Skin epidermis (tissue), 12 donors: ENCODE measurements around the gene LRRC10.
"Not testable (repeated sequence)": the region's sequence is repeated elsewhere in the genome, so short reads cannot be mapped to it uniquely, and the experiment has no call there.

Source experiments
- H3K27ac ChIP-seq, 21 experiments: fragments of 200-600 bp; sonication (generic) in 11 of 21; one replicate each; pipeline ENCODE4 v1.5.0; 2020; ENCODE audit warnings: mild to moderate bottlenecking in 3 of 21, inconsistent platforms in 2 of 21, moderate library complexity in 2 of 21
- H3K4me3 ChIP-seq, 7 experiments: fragments of 200-600 bp; sonication (generic) in 2 of 7; one replicate each; pipeline ENCODE4 v1.5.0; 2020; ENCODE audit warnings: inconsistent platforms in 2 of 7, mild to moderate bottlenecking in 2 of 7, moderate library complexity in 1 of 7

Gene LRRC10

GRCh38 chr12:69620921-69621320 lies 10.2 kb upstream of the LRRC10 start:
- H3K4me3 ChIP-seq = no peak overlapping the region
- no peak overlapping the region for H3K27ac ChIP-seq

- no peak overlapping the region for H3K4me3 ChIP-seq
- H3K27ac ChIP-seq = no peak overlapping the region
These were observed 9.4 kb upstream of the LRRC10 start for GRCh38 chr12:69620077-69620476.

GRCh38 chr12:69619050-69619449 lies 8.3 kb upstream of the LRRC10 start:
- Histone ChIP-seq H3K4me3 (no peak overlapping the region), H3K27ac (no peak overlapping the region)

GRCh38 chr12:69616025-69616424 lies 5.3 kb upstream of the LRRC10 start:
- Histone ChIP-seq H3K4me3 (no peak overlapping the region), H3K27ac (no peak overlapping the region)

- Histone ChIP-seq H3K27ac (no peak overlapping the region), H3K4me3 (no peak overlapping the region)
These were observed 2.6 kb upstream of the LRRC10 start for GRCh38 chr12:69613351-69613750.

- H3K27ac ChIP-seq = no peak overlapping the region
- no peak overlapping the region for H3K4me3 ChIP-seq
These were observed 581 bp downstream of the LRRC10 start for GRCh38 chr12:69610126-69610525.

- Histone ChIP-seq H3K4me3 (no peak overlapping the region), H3K27ac (no peak overlapping the region)
These were observed 2.6 kb downstream of the LRRC10 start for GRCh38 chr12:69608114-69608513.

GRCh38 chr12:69604275-69604674 lies 6.4 kb downstream of the LRRC10 start:
- not testable (repeated sequence) for H3K27ac ChIP-seq, H3K4me3 ChIP-seq

- not testable (repeated sequence) for H3K4me3 ChIP-seq, H3K27ac ChIP-seq
These were observed 7.2 kb downstream of the LRRC10 start for GRCh38 chr12:69603556-69603955.

- no peak overlapping the region for H3K27ac ChIP-seq
- no peak overlapping the region for H3K4me3 ChIP-seq
These were observed 7.8 kb downstream of the LRRC10 start for GRCh38 chr12:69602954-69603353.

- Histone ChIP-seq H3K27ac (no peak overlapping the region), H3K4me3 (no peak overlapping the region)
These were observed 8.6 kb downstream of the LRRC10 start for GRCh38 chr12:69601962-69602685.

- no peak overlapping the region for H3K4me3 ChIP-seq
- H3K27ac ChIP-seq = no peak overlapping the region
These were observed 9.9 kb downstream of the LRRC10 start for GRCh38 chr12:69600804-69601203.

GRCh38 chr12:69598174-69598753 lies 12.4 kb downstream of the LRRC10 start:
- no peak overlapping the region for H3K27ac ChIP-seq
- no peak overlapping the region for H3K4me3 ChIP-seq

- no peak overlapping the region for H3K4me3 ChIP-seq
- H3K27ac ChIP-seq = no peak overlapping the region
These were observed 15.0 kb downstream of the LRRC10 start for GRCh38 chr12:69595689-69596088.

GRCh38 chr12:69589082-69589481 lies 21.6 kb downstream of the LRRC10 start:
- no peak overlapping the region for H3K27ac ChIP-seq
- no peak overlapping the region for H3K4me3 ChIP-seq

GRCh38 chr12:69588527-69588926 lies 22.2 kb downstream of the LRRC10 start:
- no peak overlapping the region for H3K27ac ChIP-seq
- no peak overlapping the region for H3K4me3 ChIP-seq

- H3K27ac ChIP-seq = peak within 1 kb of the TSS; percentile 69 to 97 (median 92)
- H3K4me3 ChIP-seq = peak within 1 kb of the TSS; percentile 60 to 99 (median 95)
These were observed 25.3 kb downstream of the LRRC10 start, which contains the start of gene CCT2 for GRCh38 chr12:69585189-69586062. CCT2 (plus strand) TSS chr12:69585459; CDS start chr12:69585522, 63 bp downstream.

GRCh38 chr12:69583203-69583602 lies 27.5 kb downstream of the LRRC10 start:
- no peak overlapping the region for H3K4me3 ChIP-seq
- no peak overlapping the region for H3K27ac ChIP-seq

GRCh38 chr12:69580074-69580473 lies 30.6 kb downstream of the LRRC10 start:
- Histone ChIP-seq H3K27ac (no peak overlapping the region), H3K4me3 (no peak overlapping the region)

GRCh38 chr12:69579029-69579428 lies 31.7 kb downstream of the LRRC10 start:
- Histone ChIP-seq H3K27ac (no peak overlapping the region), H3K4me3 (no peak overlapping the region)

GRCh38 chr12:69578283-69578682 lies 32.4 kb downstream of the LRRC10 start:
- no peak overlapping the region for H3K27ac ChIP-seq

More at GRCh38 chr12:69578283-69578682, 32.4 kb downstream of the LRRC10 start:
- H3K4me3 ChIP-seq = no peak overlapping the region
